Gastroesophageal sphincter (tissue), 4 donors: ENCODE measurements around the gene TNFAIP8L1. TPM values are rescaled to one million over a fixed set of nuclear protein-coding genes. Genes with fewer than 3 reads are reported as not detected.

Experiments used
- ATAC-seq: fragments of 150-250 bp; one replicate; pipeline ENCODE4 v1.9.1; 2016; ENCODE audit warnings: mild to moderate bottlenecking, moderate library complexity
- H3K27ac ChIP-seq, 4 donors: fragments of 200-600 bp; sonication (generic) in 3 of 4; 1 replicate in 3 of 4; 2 replicates in 1 of 4; pipeline ENCODE4 v1.5.1; 2016 to 2019
- H3K27me3 ChIP-seq: fragments of 200-600 bp; sonication (generic); one replicate; pipeline ENCODE4 v1.5.1; 2019
- H3K36me3 ChIP-seq, 2 donors: fragments of 200-600 bp; sonication (generic); one replicate each; pipeline ENCODE4 v1.5.1; 2019; ENCODE audit warnings: control low read depth in 1 of 2
- H3K4me1 ChIP-seq, 3 donors: fragments of 200-600 bp; sonication (generic); 1 replicate in 2 of 3; 2 replicates in 1 of 3; pipeline ENCODE4 v1.5.1; 2016 to 2019; ENCODE audit warnings: control low read depth in 2 of 3
- H3K4me3 ChIP-seq, 2 donors: fragments of 200-600 bp; sonication (generic); one replicate each; pipeline ENCODE4 v1.5.1; 2019; ENCODE audit warnings: mild to moderate bottlenecking in 1 of 2, moderate library complexity in 1 of 2
- H3K9me3 ChIP-seq, 3 donors: fragments of 200-600 bp; sonication (generic); one replicate each; pipeline ENCODE4 v1.5.1; 2017 to 2019; ENCODE audit warnings: control low read depth in 2 of 3
- EP300 ChIP-seq: sonication (generic); formaldehyde crosslinking; IDR thresholded peaks from one replicate; pipeline ENCODE4 v1.6.1; 2017; ENCODE audit warnings: antibody characterized with exemption, mild to moderate bottlenecking
- POLR2A ChIP-seq, 2 donors: fragments of 450-650 bp; IDR thresholded peaks; one replicate each; pipeline ENCODE4 v1.6.1; 2017; ENCODE audit warnings: antibody characterized with exemption in 2 of 2, mild to moderate bottlenecking in 2 of 2, moderate library complexity in 1 of 2
- POLR2AphosphoS5 ChIP-seq: sonication (generic); formaldehyde crosslinking; IDR thresholded peaks from one replicate; pipeline ENCODE4 v1.6.1; 2017; ENCODE audit warnings: antibody characterized with exemption
- WGBS, 2 donors: methylation state at CpG; one replicate each; pipeline ENCODE4 v1.1.5; 2018; ENCODE audit warnings: low coverage in 1 of 2; 5-methylcytosine and 5-hydroxymethylcytosine counted together
- total RNA-seq, 4 donors: library from RNA; depleted of rRNA; stranded (reverse); fragments of >200 nt; gene quantifications; one replicate each; pipeline ENCODE4 v1.1.0, GENCODE V29; 2016
- TF ChIP-seq, protein P1 (sequence below), 4 experiments: fragments of 200-600 bp in 2 of 4; fragments of 450-650 bp in 2 of 4; sonication (generic) in 1 of 4; IDR thresholded peaks; one replicate each; pipeline ENCODE4 v1.5.1; 2017 to 2019; ENCODE audit warnings: antibody characterized with exemption in 4 of 4, mild to moderate bottlenecking in 2 of 4, moderate library complexity in 2 of 4

Gene TNFAIP8L1
- total RNA-seq, 4 donors from 2014 or later: 5.8 to 16.4 (median 7.0) TPM

DNA sequence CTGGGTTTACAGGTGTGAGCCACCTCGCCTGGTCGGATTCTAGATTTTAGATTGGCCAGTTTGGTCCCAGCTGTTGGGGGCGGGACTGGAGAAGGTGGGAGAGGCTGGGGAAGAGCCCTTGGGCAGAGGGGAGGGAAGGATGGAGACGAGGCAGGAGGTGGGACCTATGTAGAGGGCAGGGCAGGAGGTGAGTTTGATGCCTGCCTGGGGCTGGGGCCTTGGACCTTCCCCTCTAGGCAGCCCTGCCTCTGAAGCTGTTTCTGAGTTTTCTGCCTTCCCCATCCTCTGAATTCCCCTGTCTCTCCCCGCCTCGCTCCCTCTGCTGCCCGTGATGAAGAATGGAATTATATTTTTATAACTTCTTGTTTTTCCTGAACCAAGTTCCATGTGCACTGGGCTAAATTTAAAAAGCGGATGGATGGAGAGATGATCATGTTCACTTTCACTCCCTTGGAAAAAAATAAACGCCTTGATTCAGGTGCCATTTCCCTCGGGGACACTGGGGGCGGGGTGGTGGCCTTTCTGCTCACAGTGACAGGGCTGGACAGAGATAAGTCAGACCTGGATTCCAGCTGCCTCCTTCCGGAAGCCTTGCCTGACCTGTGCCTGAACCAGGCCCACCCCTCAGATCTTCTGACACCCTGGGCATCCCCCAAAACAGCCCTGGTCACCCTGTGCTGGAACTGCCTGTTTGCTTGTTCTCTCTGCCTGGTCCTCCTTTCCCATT is 16.5 kb upstream of the TNFAIP8L1 start:
- Histone ChIP-seq H3K4me3 (no peak overlapping the region), H3K36me3 (no peaks in the 10 kb centered on the region), H3K27me3 (peaks cover 60% of the 10 kb centered on the region), H3K9me3 (no peaks in the 10 kb centered on the region), H3K27ac (no peak overlapping the region), H3K4me1 (no peaks in the 10 kb centered on the region)
- ATAC-seq: no peak
- TF ChIP-seq, protein P1, sequence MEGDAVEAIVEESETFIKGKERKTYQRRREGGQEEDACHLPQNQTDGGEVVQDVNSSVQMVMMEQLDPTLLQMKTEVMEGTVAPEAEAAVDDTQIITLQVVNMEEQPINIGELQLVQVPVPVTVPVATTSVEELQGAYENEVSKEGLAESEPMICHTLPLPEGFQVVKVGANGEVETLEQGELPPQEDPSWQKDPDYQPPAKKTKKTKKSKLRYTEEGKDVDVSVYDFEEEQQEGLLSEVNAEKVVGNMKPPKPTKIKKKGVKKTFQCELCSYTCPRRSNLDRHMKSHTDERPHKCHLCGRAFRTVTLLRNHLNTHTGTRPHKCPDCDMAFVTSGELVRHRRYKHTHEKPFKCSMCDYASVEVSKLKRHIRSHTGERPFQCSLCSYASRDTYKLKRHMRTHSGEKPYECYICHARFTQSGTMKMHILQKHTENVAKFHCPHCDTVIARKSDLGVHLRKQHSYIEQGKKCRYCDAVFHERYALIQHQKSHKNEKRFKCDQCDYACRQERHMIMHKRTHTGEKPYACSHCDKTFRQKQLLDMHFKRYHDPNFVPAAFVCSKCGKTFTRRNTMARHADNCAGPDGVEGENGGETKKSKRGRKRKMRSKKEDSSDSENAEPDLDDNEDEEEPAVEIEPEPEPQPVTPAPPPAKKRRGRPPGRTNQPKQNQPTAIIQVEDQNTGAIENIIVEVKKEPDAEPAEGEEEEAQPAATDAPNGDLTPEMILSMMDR (IDR thresholded peaks at IDR 0.05): no peak
- TF ChIP-seq POLR2AphosphoS5 (no peak), POLR2A (IDR thresholded peaks at IDR 0.05) (no peak), EP300 (no peak)
- WGBS, 2 donors: 31 to 40% methylated on average over 4 to 11 of the region's 12 CpGs

DNA sequence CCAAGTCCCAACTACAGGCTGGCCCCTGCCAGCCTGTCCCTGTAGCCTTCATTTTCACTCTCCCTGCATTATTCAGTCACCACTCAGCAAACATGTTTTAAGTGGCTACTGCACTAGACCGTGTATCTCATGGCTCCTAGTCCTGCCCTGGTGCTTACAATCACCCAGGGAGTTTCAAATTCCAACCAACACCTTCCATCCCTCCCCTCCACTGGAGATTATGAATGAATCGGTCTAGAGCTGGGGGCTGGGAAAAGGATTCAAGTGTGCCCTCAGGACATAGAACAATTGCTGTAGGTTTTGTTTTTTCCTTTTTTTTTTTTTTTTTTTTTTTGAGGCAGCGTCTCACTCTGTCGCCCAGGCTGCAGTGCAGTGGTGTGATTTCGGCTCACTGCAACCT is 15.0 kb upstream of the TNFAIP8L1 start:
- H3K27ac ChIP-seq: no peak overlapping the region
- 52 to 60% methylated on average over 2 of the region's 5 CpGs for WGBS, 2 donors

DNA sequence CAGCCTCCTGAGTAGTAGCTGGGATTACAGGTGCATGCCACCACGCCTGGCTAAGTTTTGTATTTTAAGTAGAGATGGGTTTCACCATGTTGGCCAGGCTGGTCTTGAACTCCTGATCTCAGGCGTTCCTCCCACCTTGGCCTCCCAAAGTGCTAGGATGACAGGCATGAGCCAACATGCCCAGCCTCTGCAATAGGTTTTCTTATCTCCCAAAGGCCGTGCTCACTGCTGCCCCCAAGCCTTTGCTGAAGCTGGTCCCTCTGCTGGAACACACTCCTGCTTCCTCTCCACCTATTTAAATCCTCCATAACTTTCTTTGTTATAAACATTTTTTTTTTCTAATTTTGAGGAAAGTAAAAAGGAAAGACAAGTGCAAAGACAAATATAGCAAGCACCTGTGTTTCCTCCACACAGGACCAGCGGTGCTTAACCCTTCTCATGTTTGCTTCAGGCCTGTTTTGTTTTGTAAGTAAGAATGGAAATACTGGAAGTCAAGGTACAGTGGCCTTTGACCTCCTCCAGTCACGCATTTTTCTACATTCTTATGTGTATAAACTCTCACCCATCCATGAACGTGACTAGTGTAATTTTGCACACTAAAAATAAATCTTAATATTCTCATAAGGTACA is 14.5 kb upstream of the TNFAIP8L1 start:
- H3K27me3 ChIP-seq: peaks cover 63% of the 10 kb centered on the region
- TF ChIP-seq, protein P1 (IDR thresholded peaks at IDR 0.05): no peak
- TF ChIP-seq POLR2AphosphoS5 (no peak), EP300 (no peak), POLR2A (IDR thresholded peaks at IDR 0.05) (no peak)
- no peak for ATAC-seq
- H3K36me3 ChIP-seq: no peaks in the 10 kb centered on the region
- H3K27ac ChIP-seq: no peak overlapping the region
- H3K4me1 ChIP-seq: no peaks in the 10 kb centered on the region
- H3K4me3 ChIP-seq: no peak overlapping the region
- WGBS, 2 donors: 27 to 58% methylated on average over 3 to 4 of the region's 6 CpGs
- no peaks in the 10 kb centered on the region for H3K9me3 ChIP-seq

More for the DNA sequence above, 15.0 kb upstream of the TNFAIP8L1 start:
- no peaks in the 10 kb centered on the region for H3K36me3 ChIP-seq
- peaks cover 68% of the 10 kb centered on the region for H3K27me3 ChIP-seq
- H3K4me1 ChIP-seq: no peaks in the 10 kb centered on the region
- H3K9me3 ChIP-seq: no peaks in the 10 kb centered on the region
- TF ChIP-seq, protein P1 (IDR thresholded peaks at IDR 0.05): no peak
- no peak for TF ChIP-seq EP300
- TF ChIP-seq POLR2A (IDR thresholded peaks at IDR 0.05): no peak
- no peak for ATAC-seq
- no peak overlapping the region for H3K4me3 ChIP-seq

DNA sequence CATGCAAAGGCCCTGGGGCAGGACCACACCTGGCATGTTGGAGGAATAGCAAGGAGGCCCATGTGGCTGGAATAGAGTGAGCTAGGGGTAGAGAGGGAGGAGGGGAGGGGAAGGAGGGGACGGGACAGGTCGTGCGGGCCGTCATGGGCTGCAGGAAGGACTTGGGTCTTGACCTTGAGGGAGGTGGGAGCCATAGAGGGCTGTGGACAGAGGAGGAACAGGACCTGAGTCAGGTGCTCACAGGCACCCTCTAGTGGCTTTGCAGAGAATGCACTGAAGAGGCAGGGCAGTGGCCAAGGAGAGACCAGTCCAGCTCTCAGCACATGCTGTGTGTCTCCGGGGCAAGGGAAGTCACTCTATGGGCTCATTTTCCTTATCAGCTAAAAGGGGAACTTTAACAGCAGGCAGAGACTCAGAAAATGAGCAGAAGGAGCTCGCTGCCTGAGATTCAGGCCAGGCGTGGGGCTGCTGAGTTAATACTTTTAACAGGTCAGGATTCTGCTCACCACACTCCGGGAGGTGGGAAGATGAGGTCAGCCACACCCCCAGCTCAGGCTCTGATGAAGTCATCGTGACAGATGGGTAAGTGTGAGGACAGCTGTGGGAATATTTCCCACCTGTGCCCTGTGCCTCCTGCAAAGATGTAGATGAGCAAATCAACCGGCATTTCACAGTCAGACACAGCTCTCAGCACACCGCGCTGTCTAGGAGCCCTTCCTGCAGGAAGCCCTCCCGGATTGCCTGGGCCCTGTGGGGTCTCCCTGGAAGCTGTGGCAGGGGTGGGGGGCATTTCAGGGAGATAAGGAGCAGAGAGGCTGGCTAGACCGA is 6.0 kb upstream of the TNFAIP8L1 start:
- Histone ChIP-seq H3K27me3 (peaks cover 14% of the 10 kb centered on the region), H3K36me3 (no peaks in the 10 kb centered on the region), H3K27ac (no peak overlapping the region), H3K4me1 (peaks cover 0 to 28% (median 12%) of the 10 kb centered on the region in 3 donors), H3K9me3 (no peaks in the 10 kb centered on the region), H3K4me3 (no peak overlapping the region)
- no peak for TF ChIP-seq POLR2A (IDR thresholded peaks at IDR 0.05)
- TF ChIP-seq, protein P1 (IDR thresholded peaks at IDR 0.05): peak in 3 of 4 experiments; percentile 57 to 68 (median 61)
- peak; percentile 63 for ATAC-seq
- WGBS, 2 donors: 23 to 39% methylated on average over 4 to 5 of the region's 14 CpGs
